HEK293 (cell line): ENCODE results near the gene LMO2.

Experiments used
- CTCF ChIA-PET: fragments of 350-600 bp; formaldehyde crosslinking; extraction: SDS; loops from one replicate; lab custom pipeline; 2021; ENCODE audit warnings: antibody characterized with exemption; lab: Yijun Ruan, JAX
- POLR2A ChIA-PET: fragments of 300-600 bp; formaldehyde crosslinking; extraction: SDS; loops from one replicate; lab custom pipeline; 2020; ENCODE audit warnings: antibody characterized with exemption, inconsistent platforms; lab: Yijun Ruan, JAX
- H3K27ac ChIP-seq: fragments of 200-500 bp; sonication (Bioruptor generic); 2 replicates; pipeline ENCODE4 v1.5.1; 2014; ENCODE audit warnings: low read depth, low read length, control low read depth, inconsistent platforms; ENCODE audit errors: extremely low read depth
- H3K36me3 ChIP-seq, 2 experiments: fragments of 200-500 bp in 1 of 2; sonication (Bioruptor generic) in 1 of 2; 1 replicate in 1 of 2; 2 replicates in 1 of 2; pipeline ENCODE4 v1.5.1; 2014 to 2017; ENCODE audit warnings: inconsistent platforms in 2 of 2, low read length in 2 of 2; ENCODE audit not compliant: control insufficient read depth in 2 of 2, insufficient read depth in 1 of 2
- H3K4me1 ChIP-seq: fragments of 200-500 bp; sonication (Bioruptor generic); 2 replicates; pipeline ENCODE4 v1.5.1; 2014; ENCODE audit warnings: mild to moderate bottlenecking, low read length, inconsistent platforms; ENCODE audit not compliant: control insufficient read depth, insufficient read depth
- H3K4me3 ChIP-seq: 2 replicates; pipeline ENCODE4 v1.5.1; 2011; ENCODE audit warnings: low read depth, mild to moderate bottlenecking, control low read depth, low read length, moderate library complexity
- H3K9me3 ChIP-seq: fragments of 200-500 bp; sonication (Bioruptor generic); 2 replicates; pipeline ENCODE4 v1.5.1; 2014; ENCODE audit warnings: low read depth, low read length, inconsistent platforms; ENCODE audit not compliant: control insufficient read depth, insufficient read depth
- BCL6B ChIP-seq: fragments of 450-650 bp; formaldehyde crosslinking; IDR thresholded peaks from 2 replicates; pipeline ENCODE4 v1.5.1; 2017; ENCODE audit warnings: missing biosample characterization, missing genetic modification characterization
- CTCF ChIP-seq: fragments of 450-650 bp; formaldehyde crosslinking; IDR thresholded peaks from 2 replicates; pipeline ENCODE4 v1.5.1; 2016; ENCODE audit warnings: missing biosample characterization, missing genetic modification characterization
- FEZF1 ChIP-seq: fragments of 450-650 bp; formaldehyde crosslinking; IDR thresholded peaks from 2 replicates; pipeline ENCODE4 v1.5.1; 2016; ENCODE audit warnings: missing biosample characterization, missing genetic modification characterization
- GFI1B ChIP-seq: fragments of 450-650 bp; formaldehyde crosslinking; IDR thresholded peaks from 2 replicates; pipeline ENCODE4 v1.5.1; 2016; ENCODE audit warnings: missing biosample characterization, missing genetic modification characterization
- KLF1 ChIP-seq: fragments of 450-650 bp; formaldehyde crosslinking; IDR thresholded peaks from 2 replicates; pipeline ENCODE4 v1.5.1; 2016; ENCODE audit warnings: missing biosample characterization, missing genetic modification characterization
- MZF1 ChIP-seq: fragments of 450-650 bp; formaldehyde crosslinking; IDR thresholded peaks from 2 replicates; pipeline ENCODE4 v1.5.1; 2017; ENCODE audit warnings: missing biosample characterization, missing genetic modification characterization, borderline replicate concordance
- REST ChIP-seq: fragments of 450-650 bp; formaldehyde crosslinking; IDR thresholded peaks from 2 replicates; pipeline ENCODE4 v1.5.1; 2016; ENCODE audit warnings: missing biosample characterization, missing genetic modification characterization
- ZFP69B ChIP-seq: fragments of 450-650 bp; formaldehyde crosslinking; IDR thresholded peaks from 2 replicates; pipeline ENCODE4 v1.5.1; 2016; ENCODE audit warnings: missing biosample characterization, missing genetic modification characterization
- ZNF112 ChIP-seq: fragments of 450-650 bp; formaldehyde crosslinking; IDR thresholded peaks from 2 replicates; pipeline ENCODE4 v1.5.0; 2017; ENCODE audit warnings: missing biosample characterization, missing genetic modification characterization
- ZNF114 ChIP-seq: fragments of 450-650 bp; formaldehyde crosslinking; IDR thresholded peaks from 2 replicates; pipeline ENCODE4 v1.5.0; 2017; ENCODE audit warnings: missing biosample characterization, missing genetic modification characterization
- ZNF121 ChIP-seq: fragments of 450-650 bp; formaldehyde crosslinking; IDR thresholded peaks from 2 replicates; pipeline ENCODE4 v1.5.1; 2016; ENCODE audit warnings: missing biosample characterization, missing genetic modification characterization
- ZNF2 ChIP-seq: fragments of 450-650 bp; formaldehyde crosslinking; IDR thresholded peaks from 2 replicates; pipeline ENCODE4 v1.5.1; 2016; ENCODE audit warnings: missing biosample characterization, missing genetic modification characterization
- ZNF211 ChIP-seq: fragments of 450-650 bp; formaldehyde crosslinking; IDR thresholded peaks from 2 replicates; pipeline ENCODE4 v1.5.1; 2016; ENCODE audit warnings: low read depth, missing biosample characterization, missing genetic modification characterization
- ZNF223 ChIP-seq: fragments of 450-650 bp; formaldehyde crosslinking; IDR thresholded peaks from 2 replicates; pipeline ENCODE4 v1.5.1; 2016; ENCODE audit warnings: missing biosample characterization, missing genetic modification characterization
- ZNF266 ChIP-seq: fragments of 450-650 bp; formaldehyde crosslinking; IDR thresholded peaks from 2 replicates; pipeline ENCODE4 v1.5.1; 2016; ENCODE audit warnings: missing biosample characterization, missing genetic modification characterization, low read depth
- ZNF335 ChIP-seq: fragments of 450-650 bp; formaldehyde crosslinking; conservative IDR thresholded peaks from 2 replicates; pipeline ENCODE4 v1.5.1; 2016; ENCODE audit warnings: missing biosample characterization, missing genetic modification characterization
- ZNF433 ChIP-seq: fragments of 450-650 bp; formaldehyde crosslinking; IDR thresholded peaks from 2 replicates; pipeline ENCODE4 v1.5.1; 2016; ENCODE audit warnings: missing biosample characterization, missing genetic modification characterization, low read depth
- ZNF513 ChIP-seq: fragments of 450-650 bp; IDR thresholded peaks from 2 replicates; pipeline ENCODE4 v1.5.1; 2018; ENCODE audit warnings: missing biosample characterization, missing genetic modification characterization
- ZNF521 ChIP-seq: fragments of 450-650 bp; formaldehyde crosslinking; IDR thresholded peaks from 2 replicates; pipeline ENCODE4 v1.5.1; 2017; ENCODE audit warnings: missing biosample characterization, mild to moderate bottlenecking, missing genetic modification characterization
- ZNF626 ChIP-seq: fragments of 450-650 bp; sonication (Bioruptor Pico); formaldehyde crosslinking; IDR thresholded peaks from 2 replicates; pipeline ENCODE4 v1.5.1; 2018; ENCODE audit warnings: missing biosample characterization, missing genetic modification characterization, inconsistent platforms
- ZNF645 ChIP-seq: fragments of 450-650 bp; formaldehyde crosslinking; IDR thresholded peaks from 2 replicates; pipeline ENCODE4; 2016; ENCODE audit warnings: missing biosample characterization, missing genetic modification characterization
- ZNF654 ChIP-seq: fragments of 450-650 bp; formaldehyde crosslinking; IDR thresholded peaks from 2 replicates; pipeline ENCODE4 v1.5.1; 2016; ENCODE audit warnings: low read depth, missing biosample characterization, missing genetic modification characterization
- ZNF664 ChIP-seq: fragments of 450-650 bp; formaldehyde crosslinking; IDR thresholded peaks from 2 replicates; pipeline ENCODE4 v1.5.1; 2016; ENCODE audit warnings: missing biosample characterization, missing genetic modification characterization
- ZNF776 ChIP-seq: fragments of 450-650 bp; formaldehyde crosslinking; IDR thresholded peaks from 2 replicates; pipeline ENCODE4 v1.5.0; 2017; ENCODE audit warnings: missing biosample characterization, missing genetic modification characterization, borderline replicate concordance

The LMO2 gene

GRCh38 chr11:33857933-33858371 lies 33.9 kb downstream of the LMO2 start:
- Histone ChIP-seq H3K36me3 (no peaks in the 10 kb centered on the region), H3K4me1 (no peaks in the 10 kb centered on the region), H3K4me3 (no peak overlapping the region), H3K27ac (no peak overlapping the region), H3K9me3 (no peaks in the 10 kb centered on the region)
- TF ChIP-seq ZNF433 (tag by site-specific recombination) (no peak), BCL6B (peak; percentile 35; the same call in 1 of the 2 replicates), ZNF776 (tag by site-specific recombination) (no peak), REST (tag by site-specific recombination) (no peak), ZNF664 (tag by site-specific recombination) (no peak), ZNF211 (no peak), ZNF626 (no peak), ZNF266 (tag by site-specific recombination) (no peak), ZNF2 (tag by site-specific recombination) (0 out of 2 replicates have a peak, but pooled peaks have one; percentile 35), KLF1 (no peak), ZNF121 (tag by site-specific recombination) (no peak), ZFP69B (tag by site-specific recombination) (no peak), GFI1B (tag by site-specific recombination) (no peak), CTCF (peak; percentile 58; the same call in 1 of the 2 replicates), ZNF223 (tag by site-specific recombination) (no peak), ZNF335 (peak; percentile 60; the same call in 1 of the 2 replicates), ZNF521 (tag by site-specific recombination) (no peak), MZF1 (tag by site-specific recombination) (no peak), ZNF114 (tag by site-specific recombination) (no peak), ZNF654 (tag by site-specific recombination) (peak; percentile 85), ZNF112 (tag by site-specific recombination) (no peak), FEZF1 (tag by site-specific recombination) (no peak), ZNF645 (tag by site-specific recombination) (no peak), ZNF513 (no peak)
- ChIA-PET CTCF (interaction anchor here (0.6 to 3.5 kb wide), 54 partner anchors 9 to 1574 kb away, joined by 3 to 55 read pairs (median 5); no protein-coding TSS in a partner anchor), POLR2A (interaction anchor here (0.6 kb wide), 1 partner anchor 817 kb away, joined by 4 read pairs; no protein-coding TSS in a partner anchor)
